GM12864 (cell line): ENCODE measurements around the gene NAT9.

Source experiments
- DNase-seq: peaks from one replicate; pipeline ENCODE4 v3.0.0-alpha.2; 2011; ENCODE audit warnings: low read depth
- H3K4me3 ChIP-seq: 2 replicates; pipeline ENCODE4 v1.5.1; 2011; ENCODE audit warnings: mild to moderate bottlenecking, low read depth, low read length, control low read depth
- CTCF ChIP-seq: IDR thresholded peaks from 2 replicates; pipeline ENCODE4 v1.5.1; 2011; ENCODE audit warnings: low read depth, mild to moderate bottlenecking, moderate library complexity, low read length, control low read depth, inconsistent platforms; ENCODE audit errors: missing control alignments

NAT9 gene

GRCh38 chr17:74736513-74737298 lies 39.4 kb downstream of the NAT9 start, which contains the start of gene RAB37:
RAB37 (plus strand) TSS chr17:74737256; CDS start chr17:74737273, 17 bp downstream.
- DNase-seq = no peak
- H3K4me3 ChIP-seq = peak within 1 kb of the TSS; percentile 51
- TF ChIP-seq CTCF = peak; percentile 65

- TF ChIP-seq CTCF = no peak
- DNase-seq = no peak
- H3K4me3 ChIP-seq = no peak overlapping the region
These were observed 41.9 kb downstream of the NAT9 start for GRCh38 chr17:74734256-74734655.

GRCh38 chr17:74733365-74734122 lies 42.6 kb downstream of the NAT9 start:
- H3K4me3 ChIP-seq = no peak overlapping the region
- no peak for DNase-seq
- TF ChIP-seq CTCF = no peak

- no peak overlapping the region for H3K4me3 ChIP-seq
- no peak for DNase-seq
- no peak for TF ChIP-seq CTCF
These were observed 43.9 kb downstream of the NAT9 start for GRCh38 chr17:74732042-74732867.

GRCh38 chr17:74731347-74731605 lies 44.9 kb downstream of the NAT9 start:
- no peak for TF ChIP-seq CTCF
- no peak overlapping the region for H3K4me3 ChIP-seq
- DNase-seq = no peak

- no peak for DNase-seq
- TF ChIP-seq CTCF = no peak
- no peak overlapping the region for H3K4me3 ChIP-seq
These were observed 45.4 kb downstream of the NAT9 start for GRCh38 chr17:74730491-74731346.
